Uterus (tissue), 4 donors: ENCODE results near the gene ACTN1. TPM values are rescaled to one million over a fixed set of nuclear protein-coding genes. Genes with fewer than 3 reads are reported as not detected.
A peak's percentile ranks its signal among the peaks of the same experiment; 100 is the strongest.

Experiments used
- DNase-seq, 2 donors: peaks; one replicate each; pipeline ENCODE4 v3.0.0-alpha.2; 2019 to 2020
- H3K27ac ChIP-seq, 2 donors: fragments of 200-600 bp; sonication (generic); 1 replicate in 1 of 2; 2 replicates in 1 of 2; pipeline ENCODE4 v1.5.1; 2016 to 2018
- H3K27me3 ChIP-seq, 2 donors: fragments of 200-600 bp; sonication (generic); one replicate each; pipeline ENCODE4 v1.5.1; 2018 to 2019; ENCODE audit warnings: control low read depth in 1 of 2
- H3K36me3 ChIP-seq, 2 donors: fragments of 200-600 bp; sonication (generic); one replicate each; pipeline ENCODE4 v1.5.1; 2019; ENCODE audit warnings: control low read depth in 1 of 2
- H3K4me1 ChIP-seq, 2 donors: fragments of 200-600 bp; sonication (generic); one replicate each; pipeline ENCODE4 v1.5.1; 2018 to 2019; ENCODE audit warnings: control low read depth in 1 of 2
- H3K4me3 ChIP-seq, 2 donors: fragments of 200-600 bp; sonication (generic); 1 replicate in 1 of 2; 2 replicates in 1 of 2; pipeline ENCODE4 v1.5.1; 2018 to 2019; ENCODE audit warnings: mild to moderate bottlenecking in 1 of 2
- H3K9me3 ChIP-seq, 2 donors: fragments of 200-600 bp; sonication (generic); one replicate each; pipeline ENCODE4 v1.5.1; 2019; ENCODE audit warnings: control low read depth in 1 of 2
- POLR2A ChIP-seq, 2 donors: fragments of 450-650 bp; IDR thresholded peaks; one replicate each; pipeline ENCODE4 v1.6.1; 2016; ENCODE audit warnings: antibody characterized with exemption in 2 of 2, mild to moderate bottlenecking in 1 of 2, moderate library complexity in 1 of 2
- intact Hi-C: fragments of 100-400 bp; cut with DNase I; formaldehyde crosslinking; loops from one replicate; pipeline ENCODE4 v1.15.1; 2023; ENCODE audit warnings: low total_unique reads
- total RNA-seq, 4 donors: library from RNA; depleted of rRNA in 3 of 4; stranded (reverse); fragments of >200 nt in 3 of 4; gene quantifications; one replicate each; pipeline versions ENCODE4 v1.1.0 to v1.2.4, GENCODE V29; 2014 to 2023
- TF ChIP-seq, protein P1 (sequence below), 4 experiments: fragments of 200-600 bp in 2 of 4; fragments of 450-650 bp in 2 of 4; sonication (generic) in 2 of 4; IDR thresholded peaks; one replicate each; pipeline ENCODE4 v1.5.1; 2016 to 2019; ENCODE audit warnings: antibody characterized with exemption in 4 of 4, mild to moderate bottlenecking in 2 of 4, moderate library complexity in 1 of 4
- donor health status: DM: yes; HTN: yes; CAD: no.

ACTN1 gene
- total RNA-seq, 4 donors from 2014 or later, result 147 to 538 (median 343) TPM

DNA sequence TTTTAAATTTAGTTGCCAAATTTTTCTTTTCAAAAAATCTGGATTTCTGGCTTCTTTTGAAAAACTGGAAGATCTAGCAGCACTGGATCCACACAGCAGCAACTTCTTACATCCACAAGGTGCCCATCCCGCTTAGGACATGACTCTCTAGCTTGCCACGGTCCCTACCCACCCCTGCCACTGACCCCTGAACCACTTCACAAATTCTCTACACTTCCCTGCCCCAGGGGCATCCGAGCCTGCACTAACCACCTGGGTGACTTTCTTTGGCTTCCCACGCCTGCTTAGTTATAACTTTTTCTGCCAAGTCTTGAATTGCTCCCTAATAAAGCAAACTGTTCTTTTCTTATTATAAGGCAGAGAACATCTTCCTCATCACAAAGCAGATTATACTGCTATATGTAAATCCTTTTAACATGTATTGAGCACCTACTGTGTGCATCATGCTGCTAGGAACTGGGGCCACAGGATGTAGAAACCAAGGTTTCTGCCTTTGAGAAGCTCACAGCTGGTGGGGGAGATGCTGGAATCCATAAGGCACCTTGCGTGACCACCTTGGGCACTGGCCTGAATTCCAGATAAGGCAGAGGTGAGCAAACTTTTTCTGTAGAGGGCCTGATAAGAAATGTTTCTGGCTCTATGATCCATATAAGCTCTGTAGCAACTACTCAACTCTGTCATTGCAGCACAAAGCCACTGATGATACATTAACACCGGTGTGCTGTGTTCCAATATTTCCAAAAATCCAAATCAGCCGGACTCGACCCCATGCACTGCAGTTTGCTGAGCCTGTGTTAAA is 59.8 kb downstream of the ACTN1 start:
- DNase-seq, result no peak
- H3K36me3 ChIP-seq, result no peaks in the 10 kb centered on the region
- intact Hi-C loops, result loop anchor here (10.0 kb wide), 1 partner anchor 45 kb away; no protein-coding TSS in a partner anchor
- no peaks in the 10 kb centered on the region for H3K9me3 ChIP-seq
- TF ChIP-seq, protein P1, sequence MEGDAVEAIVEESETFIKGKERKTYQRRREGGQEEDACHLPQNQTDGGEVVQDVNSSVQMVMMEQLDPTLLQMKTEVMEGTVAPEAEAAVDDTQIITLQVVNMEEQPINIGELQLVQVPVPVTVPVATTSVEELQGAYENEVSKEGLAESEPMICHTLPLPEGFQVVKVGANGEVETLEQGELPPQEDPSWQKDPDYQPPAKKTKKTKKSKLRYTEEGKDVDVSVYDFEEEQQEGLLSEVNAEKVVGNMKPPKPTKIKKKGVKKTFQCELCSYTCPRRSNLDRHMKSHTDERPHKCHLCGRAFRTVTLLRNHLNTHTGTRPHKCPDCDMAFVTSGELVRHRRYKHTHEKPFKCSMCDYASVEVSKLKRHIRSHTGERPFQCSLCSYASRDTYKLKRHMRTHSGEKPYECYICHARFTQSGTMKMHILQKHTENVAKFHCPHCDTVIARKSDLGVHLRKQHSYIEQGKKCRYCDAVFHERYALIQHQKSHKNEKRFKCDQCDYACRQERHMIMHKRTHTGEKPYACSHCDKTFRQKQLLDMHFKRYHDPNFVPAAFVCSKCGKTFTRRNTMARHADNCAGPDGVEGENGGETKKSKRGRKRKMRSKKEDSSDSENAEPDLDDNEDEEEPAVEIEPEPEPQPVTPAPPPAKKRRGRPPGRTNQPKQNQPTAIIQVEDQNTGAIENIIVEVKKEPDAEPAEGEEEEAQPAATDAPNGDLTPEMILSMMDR (IDR thresholded peaks at IDR 0.05), result no peak
- no peak for TF ChIP-seq POLR2A (IDR thresholded peaks at IDR 0.05)
- no peak overlapping the region for H3K4me3 ChIP-seq
- H3K27me3 ChIP-seq, result no peaks in the 10 kb centered on the region
- peak overlapping the region in 1 of 2 donors; percentile 26 for H3K27ac ChIP-seq
- peaks cover 0 to 12% of the 10 kb centered on the region in 2 donors for H3K4me1 ChIP-seq

DNA sequence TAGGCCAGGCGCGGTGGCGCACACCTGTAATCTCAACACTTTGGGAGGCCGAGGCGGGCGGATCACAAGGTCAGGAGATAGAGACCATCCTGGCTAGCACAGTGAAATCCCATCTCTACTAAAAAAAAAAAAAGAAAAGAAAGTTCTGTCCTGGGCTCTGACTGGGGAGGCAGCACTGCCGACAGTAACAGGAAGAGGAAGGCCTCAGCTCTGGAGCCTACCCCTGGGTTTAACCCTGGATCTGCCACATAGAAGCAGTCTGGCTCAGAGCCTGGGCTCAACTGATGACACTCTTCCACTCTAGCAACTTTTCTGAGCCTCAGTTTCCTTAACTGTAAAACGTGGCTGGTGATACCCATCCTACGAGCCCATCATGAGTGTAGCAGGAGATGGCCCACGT is 60.5 kb downstream of the ACTN1 start:
- no peaks in the 10 kb centered on the region for H3K27me3 ChIP-seq
- no peak overlapping the region for H3K4me3 ChIP-seq
- H3K36me3 ChIP-seq, result no peaks in the 10 kb centered on the region
- H3K4me1 ChIP-seq, result peaks cover 0 to 12% of the 10 kb centered on the region in 2 donors
- TF ChIP-seq, protein P1 (IDR thresholded peaks at IDR 0.05), result no peak
- no peak for TF ChIP-seq POLR2A (IDR thresholded peaks at IDR 0.05)
- intact Hi-C loops, result loop anchor here (10.0 kb wide), 1 partner anchor 46 kb away; no protein-coding TSS in a partner anchor
- peak overlapping the region in 1 of 2 donors; percentile 26 for H3K27ac ChIP-seq
- no peaks in the 10 kb centered on the region for H3K9me3 ChIP-seq
- no peak for DNase-seq

DNA sequence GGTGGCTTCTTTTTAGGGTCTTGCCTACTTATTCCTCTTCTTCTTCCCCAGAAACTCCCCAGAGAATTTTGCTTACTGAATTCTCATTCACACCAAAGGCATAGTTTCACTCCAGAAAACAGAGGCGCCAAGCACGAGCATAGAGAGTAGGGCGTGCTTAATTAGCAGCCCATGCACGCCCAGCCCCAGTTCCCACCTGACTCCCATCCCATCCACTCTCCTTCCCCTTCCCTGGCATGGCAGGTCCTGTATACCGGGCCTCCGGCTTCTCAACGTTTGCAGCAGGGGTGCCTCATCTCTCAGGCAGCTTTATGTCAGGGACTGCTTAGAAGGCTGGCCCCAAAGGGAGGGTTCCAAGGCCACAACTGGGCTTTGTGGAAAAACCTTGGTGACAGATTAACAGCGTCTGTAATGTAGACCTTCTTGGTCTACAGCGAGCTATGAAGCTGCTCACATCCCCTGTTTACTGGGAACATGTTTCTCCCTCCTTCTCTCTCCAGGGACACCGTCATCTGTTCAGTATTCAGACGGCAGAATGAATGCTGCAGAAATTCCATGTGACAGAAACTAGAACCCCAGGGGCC is 62.7 kb downstream of the ACTN1 start:
- Histone ChIP-seq H3K36me3 (no peaks in the 10 kb centered on the region), H3K4me1 (no peaks in the 10 kb centered on the region), H3K9me3 (no peaks in the 10 kb centered on the region), H3K4me3 (no peak overlapping the region), H3K27me3 (no peaks in the 10 kb centered on the region), H3K27ac (peak overlapping the region; percentile 34 to 60)
- no peak for TF ChIP-seq POLR2A (IDR thresholded peaks at IDR 0.05)
- TF ChIP-seq, protein P1 (IDR thresholded peaks at IDR 0.05), result no peak
- intact Hi-C loops, result loop anchor here (10.0 kb wide), 1 partner anchor 48 kb away; no protein-coding TSS in a partner anchor
- DNase-seq, result no peak

DNA sequence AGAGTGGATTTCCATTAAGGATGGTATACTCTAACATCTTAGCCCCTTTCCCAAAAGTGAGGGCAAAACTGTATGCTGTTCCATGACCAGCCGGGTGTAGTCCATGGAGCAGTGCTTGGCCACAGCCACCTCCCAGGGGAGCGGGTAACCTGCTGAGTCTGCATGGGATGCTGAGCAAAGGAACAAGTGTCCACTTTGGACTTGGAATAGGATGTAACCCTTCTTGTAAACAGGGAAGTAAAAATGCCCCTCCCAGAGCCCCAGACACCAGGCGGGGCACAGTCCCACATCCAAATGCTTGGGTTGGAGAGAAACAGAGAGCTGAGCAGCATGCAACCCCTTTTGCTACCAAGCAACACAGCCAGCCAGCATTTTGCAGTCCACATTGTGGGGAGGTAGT is 65.6 kb downstream of the ACTN1 start:
- intact Hi-C loops, result loop anchor here (5.0 to 10.0 kb wide), 2 partner anchors 51 to 194 kb away; no protein-coding TSS in a partner anchor
- H3K27ac ChIP-seq, result peak overlapping the region in 1 of 2 donors; percentile 72
- H3K4me3 ChIP-seq, result no peak overlapping the region
- no peaks in the 10 kb centered on the region for H3K36me3 ChIP-seq
- no peaks in the 10 kb centered on the region for H3K27me3 ChIP-seq
- no peaks in the 10 kb centered on the region for H3K9me3 ChIP-seq
- no peaks in the 10 kb centered on the region for H3K4me1 ChIP-seq
- no peak for DNase-seq
- TF ChIP-seq, protein P1 (IDR thresholded peaks at IDR 0.05), result no peak
- TF ChIP-seq POLR2A (IDR thresholded peaks at IDR 0.05), result no peak
